ENCODE data around the gene CACTIN.
"Not testable (repeated sequence)": the region's sequence is repeated elsewhere in the genome, so short reads cannot be mapped to it uniquely, and the experiment has no call there.

Gene CACTIN

GRCh38 chr19:3646336-3647092, 19.9 kb upstream of the CACTIN start:
- DNase-seq (ENCODE audit: low spot score): no peak

GRCh38 chr19:3645726-3646125, 19.1 kb upstream of the CACTIN start:
- DNase-seq (ENCODE audit: low spot score): no peak

GRCh38 chr19:3645067-3645396, 18.4 kb upstream of the CACTIN start:
- DNase-seq (ENCODE audit: low spot score): no peak

- no peak for DNase-seq (ENCODE audit: low spot score)
Measured at GRCh38 chr19:3644351-3645066, 17.9 kb upstream of the CACTIN start.

GRCh38 chr19:3643674-3644313, 17.2 kb upstream of the CACTIN start:
- DNase-seq (ENCODE audit: low spot score): no peak

- no peak for DNase-seq (ENCODE audit: low spot score)
Measured at GRCh38 chr19:3642987-3643673, 16.5 kb upstream of the CACTIN start.

- no peak for DNase-seq (ENCODE audit: low spot score)
Measured at GRCh38 chr19:3642296-3642695, 15.7 kb upstream of the CACTIN start.

- DNase-seq (ENCODE audit: low spot score): no peak
Measured at GRCh38 chr19:3641515-3642269, 15.1 kb upstream of the CACTIN start.

GRCh38 chr19:3639479-3639878, 12.9 kb upstream of the CACTIN start:
- no peak for DNase-seq (ENCODE audit: low spot score)

GRCh38 chr19:3638208-3639193, 11.9 kb upstream of the CACTIN start:
- DNase-seq (ENCODE audit: low spot score): no peak

GRCh38 chr19:3637621-3638020, 11.0 kb upstream of the CACTIN start:
- no peak for DNase-seq (ENCODE audit: low spot score)

GRCh38 chr19:3636962-3637361, 10.4 kb upstream of the CACTIN start:
- no peak for DNase-seq (ENCODE audit: low spot score)

GRCh38 chr19:3636506-3636905, 9.9 kb upstream of the CACTIN start:
- no peak for DNase-seq (ENCODE audit: low spot score)

- DNase-seq (ENCODE audit: low spot score): no peak
Measured at GRCh38 chr19:3634496-3635045, 8.0 kb upstream of the CACTIN start.

GRCh38 chr19:3633559-3633988, 7.0 kb upstream of the CACTIN start:
- no peak for DNase-seq (ENCODE audit: low spot score)

- no peak for DNase-seq (ENCODE audit: low spot score)
Measured at GRCh38 chr19:3632739-3633558, 6.4 kb upstream of the CACTIN start.

GRCh38 chr19:3632098-3632497, 5.5 kb upstream of the CACTIN start:
- DNase-seq (ENCODE audit: low spot score): no peak

- no peak for DNase-seq (ENCODE audit: low spot score)
Measured at GRCh38 chr19:3631053-3631861, 4.7 kb upstream of the CACTIN start.

GRCh38 chr19:3628766-3629165, 2.2 kb upstream of the CACTIN start:
- DNase-seq (ENCODE audit: low spot score): not testable (repeated sequence)
